NT2/D1 (cell line): ENCODE measurements around the gene SGCD.

Source experiments
- SUZ12 ChIP-seq: IDR thresholded peaks from 2 replicates; pipeline ENCODE4 v1.6.1; 2011; ENCODE audit not compliant: insufficient read length, insufficient read depth; ENCODE audit errors: extremely low read depth
- YY1 ChIP-seq: IDR thresholded peaks from 2 replicates; pipeline ENCODE4 v1.6.1; 2011; ENCODE audit not compliant: insufficient read length, insufficient read depth
- ZNF274 ChIP-seq: IDR thresholded peaks from 2 replicates; pipeline ENCODE4 v1.6.1; 2011; ENCODE audit warnings: mild to moderate bottlenecking, low read depth, low read length

DNA sequence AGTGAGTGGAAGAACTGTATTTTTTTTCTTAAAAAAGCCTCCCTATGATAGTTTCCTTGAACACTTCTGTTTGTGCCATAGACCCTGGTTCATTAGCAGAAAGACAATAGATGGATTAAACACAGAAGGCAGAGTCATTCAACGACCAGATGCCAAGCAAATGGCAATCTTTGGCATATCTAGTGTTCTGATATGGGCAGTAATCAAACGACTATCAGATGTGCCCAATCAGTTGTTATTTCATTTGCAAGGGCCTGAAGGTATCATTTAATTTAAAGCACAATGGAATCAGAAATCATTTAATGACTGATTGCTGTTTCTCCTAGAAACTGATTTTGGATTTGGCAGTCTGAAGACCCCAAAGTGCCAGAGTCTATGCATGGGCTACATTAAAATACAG, 61.3 kb downstream of the SGCD start:
- no peak for TF ChIP-seq SUZ12
- no peak for TF ChIP-seq YY1
- TF ChIP-seq ZNF274 = no peak
